Forelimb muscle (tissue), 1 donor: Measurements from ENCODE around the gene DST. TPM values are rescaled to one million over a fixed set of nuclear protein-coding genes. Genes with fewer than 3 reads are reported as not detected.
"Not testable (repeated sequence)": the region's sequence is repeated elsewhere in the genome, so short reads cannot be mapped to it uniquely, and the experiment has no call there.

Source experiments
- DNase-seq: peaks from one replicate; pipeline ENCODE4 v3.0.0-alpha.2; 2013; ENCODE audit warnings: low read depth
- polyA plus RNA-seq: library from polyadenylated mRNA; unstranded; fragments of 120-200 nt; gene quantifications from one replicate; pipeline ENCODE4 v1.2.1, GENCODE V29; 2013; ENCODE audit not compliant: insufficient read length

DST gene
- polyA plus RNA-seq, 1 donor: 192 TPM

DNA sequence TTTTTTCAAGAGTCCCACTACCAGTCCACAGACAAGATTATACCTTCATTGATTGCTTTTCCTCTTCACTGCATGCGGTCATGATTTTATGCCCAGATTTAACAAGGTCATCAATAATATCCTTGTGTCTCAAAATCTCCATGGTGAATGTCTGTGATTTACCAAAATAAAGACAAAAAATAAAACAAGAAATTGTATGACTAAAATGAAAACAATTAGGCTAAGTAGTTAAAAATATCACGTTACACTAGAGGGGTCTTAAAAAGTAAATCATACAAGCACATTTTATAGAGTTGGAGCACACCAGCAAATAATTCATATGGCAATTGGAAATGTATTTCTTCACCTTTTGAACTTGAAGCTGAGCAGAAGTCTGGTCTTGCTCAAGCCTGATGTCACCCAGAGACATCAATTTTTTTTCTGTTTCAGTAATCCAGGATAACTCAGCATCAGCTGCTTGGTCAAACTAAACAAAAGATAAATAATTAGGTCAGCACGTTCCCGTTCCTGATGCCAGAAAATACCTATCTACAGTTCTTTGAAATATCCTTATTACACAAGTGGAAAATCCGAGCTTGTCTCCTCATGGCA lies 125.4 kb downstream of the DST start:
- no peak for DNase-seq

DNA sequence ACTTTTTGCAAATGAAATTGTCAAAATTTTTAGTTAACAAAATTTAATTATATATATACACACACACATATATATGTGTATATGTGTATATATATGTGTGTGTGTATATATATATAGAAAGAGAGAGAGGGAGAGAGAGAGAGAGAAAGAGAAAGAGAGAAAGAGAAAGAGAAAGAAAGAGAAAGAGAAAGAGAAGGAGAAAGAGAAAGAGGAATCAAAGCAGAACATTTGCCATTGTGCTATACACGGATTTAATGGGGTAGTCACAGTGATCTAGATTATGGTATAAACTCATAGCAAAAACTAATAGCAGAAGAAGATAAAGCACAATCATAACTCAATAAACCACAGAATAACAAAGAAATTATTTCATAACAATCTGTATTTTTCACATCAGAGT lies 126.7 kb downstream of the DST start:
- no peak for DNase-seq

DNA sequence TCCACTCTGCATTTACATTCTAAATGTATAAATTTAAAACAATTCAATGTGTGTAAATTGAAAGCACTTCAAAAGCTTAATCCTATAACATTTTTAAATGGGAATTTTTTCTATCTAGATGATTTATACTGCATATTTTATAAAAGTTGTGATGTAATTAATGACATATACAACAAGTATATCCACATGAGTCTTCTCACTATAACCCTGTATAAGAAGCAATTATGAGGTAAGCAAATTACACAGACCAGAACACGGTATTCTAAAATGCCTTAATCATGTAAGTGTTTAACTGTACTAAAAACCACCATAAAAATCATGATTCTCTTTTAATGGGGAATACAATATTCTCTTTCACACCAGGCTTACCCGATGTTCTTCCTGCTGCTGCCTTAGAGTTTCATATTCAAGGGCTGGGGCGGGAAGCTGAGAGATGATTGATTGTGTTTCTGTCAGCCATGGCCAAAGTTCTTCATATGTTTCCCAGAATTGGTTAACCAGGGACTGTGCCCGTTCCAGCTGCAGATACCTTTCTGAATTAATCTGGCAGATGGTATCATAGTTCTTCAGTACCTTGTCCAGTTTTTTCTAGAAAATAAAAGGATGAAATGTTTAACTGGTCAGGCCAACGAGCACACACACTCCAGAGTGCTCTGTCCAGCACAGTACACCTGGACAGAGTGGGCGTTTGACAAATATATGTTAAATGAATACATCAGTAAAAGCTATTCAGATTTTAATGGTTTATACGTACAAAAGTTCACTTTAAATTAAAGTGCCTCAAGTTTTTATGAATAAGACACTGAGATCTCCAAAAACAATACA lies 127.4 kb downstream of the DST start:
- DNase-seq: no peak

DNA sequence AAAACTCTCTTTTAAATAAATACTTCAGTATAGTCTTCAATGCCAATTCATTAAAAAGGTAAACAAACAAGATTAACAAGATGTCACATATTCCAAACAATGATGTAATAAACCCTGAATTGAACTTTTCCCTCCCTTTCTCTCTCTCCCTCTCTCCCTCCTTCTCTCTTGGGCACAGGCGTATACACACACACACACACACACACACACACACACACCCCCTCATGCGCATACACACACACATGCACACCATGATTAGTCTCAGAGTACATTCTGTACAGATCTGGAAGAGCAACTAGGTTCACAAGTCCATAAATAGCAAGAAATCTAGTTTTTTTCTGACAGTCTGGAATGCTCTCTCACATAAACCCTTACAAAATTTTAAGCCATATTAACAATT lies 128.3 kb downstream of the DST start:
- no peak for DNase-seq

DNA sequence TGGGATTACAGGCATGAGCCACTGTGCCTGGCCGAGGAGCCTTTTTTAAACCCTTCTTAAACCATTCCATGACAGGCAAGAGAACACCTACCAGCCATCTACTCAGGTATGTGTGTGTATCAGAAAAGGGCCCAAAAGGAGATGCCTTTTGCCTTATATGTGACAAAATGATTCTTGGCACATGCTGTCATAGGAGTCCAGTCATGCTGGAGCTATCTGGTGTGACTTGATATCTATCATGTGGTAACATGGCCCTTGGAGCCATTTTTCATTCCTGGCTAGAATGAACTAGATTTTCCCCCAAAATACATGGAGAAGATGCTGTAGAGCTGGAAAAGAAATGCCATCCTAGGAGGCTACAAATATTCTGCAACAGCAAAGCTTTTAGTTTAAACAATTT lies 129.1 kb downstream of the DST start:
- DNase-seq: no peak

DNA sequence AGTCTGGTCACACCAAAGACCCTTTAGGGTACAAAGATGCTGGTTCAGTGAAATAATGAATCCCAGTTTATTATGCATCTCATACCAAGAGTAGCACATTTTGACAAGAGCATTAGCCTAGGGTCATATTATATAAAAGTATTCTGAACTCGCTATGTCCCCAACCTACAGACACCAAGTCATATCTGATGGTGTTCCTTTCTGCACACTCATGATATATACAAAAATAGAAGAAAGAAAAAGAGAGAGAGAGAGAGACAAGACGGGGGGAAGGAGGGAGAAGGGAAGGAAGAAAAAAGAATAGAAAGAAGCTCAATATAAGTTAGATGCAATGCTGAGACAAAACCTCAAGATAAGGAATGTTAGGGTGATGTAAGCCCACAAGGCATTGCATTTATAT lies 131.1 kb downstream of the DST start:
- no peak for DNase-seq

DNA sequence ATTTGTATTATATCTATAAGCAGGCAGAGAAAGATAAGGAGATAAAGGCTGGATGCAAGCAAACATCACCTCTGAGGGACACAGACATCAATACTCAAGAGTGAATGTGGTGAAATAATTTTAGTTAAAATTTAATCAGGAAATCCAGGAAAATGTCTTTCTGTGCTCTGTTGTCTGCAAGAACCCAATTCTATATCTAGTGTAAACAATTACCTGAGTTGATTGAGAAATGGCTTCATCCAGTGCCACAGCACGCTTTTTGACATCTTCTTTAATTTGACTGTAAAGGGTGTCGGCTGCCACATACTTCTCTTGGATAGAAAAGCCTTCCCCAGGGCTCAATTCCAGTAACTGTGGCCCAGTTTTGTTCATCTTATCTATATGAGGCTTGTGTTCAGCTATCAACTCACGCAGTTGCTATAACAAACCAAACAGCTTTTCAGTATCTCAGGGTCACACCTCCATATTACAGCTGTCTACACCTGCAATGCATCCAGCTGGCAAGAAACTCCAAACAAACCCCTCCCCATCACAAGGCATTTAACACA lies 131.6 kb downstream of the DST start:
- no peak for DNase-seq

DNA sequence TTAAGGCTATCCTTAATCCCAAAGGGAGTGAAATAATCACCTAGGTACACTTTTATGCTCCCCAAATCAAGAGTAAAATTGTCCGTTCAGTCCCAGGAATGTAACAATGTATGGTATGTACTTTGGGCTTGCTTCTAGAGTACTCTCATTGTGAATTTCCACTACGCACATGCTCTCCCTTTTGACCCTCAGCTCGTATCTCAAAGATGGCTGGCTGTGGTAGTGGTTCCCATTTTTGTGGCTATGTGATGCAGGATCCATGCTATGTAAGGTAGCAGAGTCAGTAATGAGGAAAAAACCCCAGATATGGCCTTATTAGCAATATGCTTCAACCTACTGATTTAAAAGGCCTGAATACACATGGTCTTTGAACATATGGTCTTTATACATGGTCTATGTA lies 133.7 kb downstream of the DST start:
- no peak for DNase-seq

DNA sequence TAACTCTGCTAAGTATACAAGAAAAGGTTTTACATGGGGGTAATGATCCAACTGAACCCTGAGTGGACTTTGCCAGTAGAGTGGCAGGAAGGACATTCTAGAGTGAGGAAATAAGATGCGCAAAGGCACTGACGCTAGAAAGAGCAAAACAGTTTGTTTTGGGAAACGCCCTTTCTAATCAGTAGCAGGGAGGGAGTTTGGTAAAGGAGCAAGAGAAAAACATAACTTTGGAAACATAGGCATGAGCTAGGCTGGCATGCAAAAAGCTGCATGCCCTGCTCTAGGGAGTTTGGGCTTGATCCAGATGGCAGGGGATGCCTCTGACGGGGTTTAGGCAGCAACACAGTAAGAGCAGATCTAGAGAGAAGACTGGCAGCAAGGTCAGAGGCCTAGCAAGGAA lies 135.2 kb downstream of the DST start:
- DNase-seq: no peak

DNA sequence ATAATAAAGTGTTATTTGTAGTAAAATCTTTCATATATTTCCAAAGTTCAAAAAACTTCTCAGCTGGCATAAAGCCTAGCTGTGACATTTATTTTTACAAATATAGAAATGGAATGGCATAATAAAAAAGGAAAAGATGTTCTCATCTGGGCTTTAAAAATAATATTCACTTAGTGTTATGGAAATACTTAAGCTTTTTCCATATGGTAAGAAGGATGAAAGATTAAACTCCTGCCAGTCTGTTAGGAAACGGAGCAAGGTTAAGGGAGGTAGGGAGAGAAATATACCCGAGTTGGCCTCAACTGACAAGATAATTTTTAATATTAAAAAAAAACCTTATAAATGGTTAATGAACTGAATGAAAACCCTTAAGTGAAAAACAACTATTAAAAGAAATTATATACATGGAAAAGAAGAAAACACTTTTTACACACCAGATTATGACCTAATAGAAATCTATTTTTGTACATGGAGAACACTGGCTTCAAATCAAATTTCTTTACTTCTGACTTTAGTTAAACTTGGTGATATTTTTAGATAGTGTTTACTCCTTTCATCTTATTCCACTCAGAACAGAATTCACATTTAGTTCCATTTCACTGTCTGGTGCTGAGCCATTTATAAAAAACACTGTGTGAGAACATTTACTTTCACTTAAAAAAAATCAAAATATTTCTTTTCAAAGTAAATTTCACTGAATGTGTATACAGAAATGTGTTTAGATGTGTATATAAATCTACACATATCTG lies 137.0 kb downstream of the DST start:
- DNase-seq: no peak

DNA sequence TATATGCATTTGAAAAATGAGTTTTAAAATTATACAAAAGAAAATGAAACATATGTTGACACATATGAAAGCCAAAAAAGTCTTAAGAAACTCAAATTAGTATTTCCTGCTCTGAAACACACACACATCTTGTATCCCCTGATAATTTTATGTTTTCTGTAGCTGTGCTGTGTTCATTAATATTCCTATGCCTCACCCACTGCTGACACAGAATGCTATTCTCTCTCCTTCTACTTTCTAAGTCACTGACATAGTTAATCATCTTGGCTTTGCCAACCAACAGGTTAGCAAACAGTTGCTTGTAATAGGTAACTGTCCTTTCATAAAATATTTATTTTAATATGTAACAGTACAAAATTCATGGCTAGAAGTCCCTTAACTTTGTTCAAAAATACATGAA lies 140.7 kb downstream of the DST start:
- DNase-seq: no peak

DNA sequence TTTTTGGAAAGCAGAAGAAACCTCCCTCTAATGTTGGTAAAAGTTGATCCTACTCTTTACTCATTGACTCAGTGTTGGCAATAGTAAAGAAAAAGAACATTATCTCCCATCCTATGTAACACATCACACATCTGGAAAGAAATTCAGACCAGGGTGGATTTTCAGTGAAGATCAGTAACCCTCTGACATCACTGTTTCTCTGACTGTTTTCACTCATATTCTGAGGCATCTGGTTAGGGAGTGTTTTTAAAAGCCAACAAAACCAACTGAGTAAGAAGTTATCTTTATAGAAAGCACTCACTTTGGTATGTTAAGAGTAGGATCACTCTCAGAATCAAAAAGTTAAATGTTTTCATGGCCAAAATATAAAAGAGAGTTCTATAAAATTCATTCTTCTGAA lies 143.6 kb downstream of the DST start:
- no peak for DNase-seq

DNA sequence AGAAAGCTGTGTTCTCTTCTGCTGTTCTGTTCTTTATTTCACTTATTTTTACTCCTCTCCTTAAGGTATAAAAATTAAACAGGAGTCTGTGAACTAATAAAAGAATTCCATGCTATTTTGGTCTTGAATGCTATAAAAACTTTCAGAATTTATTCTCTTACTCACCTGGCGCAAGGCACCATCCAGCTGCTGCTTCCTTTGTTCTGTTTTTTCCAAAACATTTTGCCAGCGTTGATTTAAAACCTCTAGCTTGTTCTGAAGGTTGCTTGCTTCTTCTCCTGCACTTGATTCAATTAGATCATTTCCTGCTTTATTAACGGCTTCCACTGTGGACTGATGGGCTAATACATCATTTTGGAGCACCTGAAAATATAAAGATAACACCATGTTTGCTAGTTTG lies 145.0 kb downstream of the DST start:
- DNase-seq: no peak

DNA sequence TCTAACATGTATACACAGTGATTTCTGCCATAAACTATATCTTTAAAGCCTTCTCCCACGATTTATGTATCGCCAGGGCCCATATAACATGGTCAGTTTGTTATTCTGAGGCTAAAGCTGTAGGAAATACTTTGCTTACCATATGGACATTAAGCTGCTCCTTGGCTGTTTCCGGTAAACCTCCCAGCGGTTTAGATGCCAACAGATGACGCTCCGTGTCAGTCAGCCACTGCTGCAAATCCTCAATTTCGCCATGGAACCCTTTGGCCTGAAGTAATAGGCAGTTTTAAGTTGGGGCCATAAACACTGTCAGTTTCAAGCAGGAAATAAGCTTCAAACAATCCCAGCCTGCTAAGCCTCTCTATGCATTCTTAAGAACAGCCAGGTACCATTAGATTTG lies 145.4 kb downstream of the DST start:
- DNase-seq: no peak

DNA sequence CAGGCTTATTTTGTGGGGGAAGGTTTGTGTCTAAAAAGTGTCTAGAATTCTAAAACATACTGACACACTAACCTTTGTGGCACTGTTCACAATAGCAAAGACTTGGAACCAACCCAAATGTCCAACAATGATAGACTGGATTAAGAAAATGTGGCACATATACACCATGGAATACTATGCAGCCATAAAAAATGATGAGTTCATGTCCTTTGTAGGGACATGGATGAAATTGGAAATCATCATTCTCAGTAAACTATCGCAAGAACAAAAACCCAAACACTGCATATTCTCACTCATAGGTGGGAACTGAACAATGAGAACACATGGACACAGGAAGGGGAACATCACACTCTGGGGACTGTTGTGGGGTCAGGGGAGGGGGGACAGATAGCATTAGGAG lies 146.0 kb downstream of the DST start:
- not testable (repeated sequence) for DNase-seq

DNA sequence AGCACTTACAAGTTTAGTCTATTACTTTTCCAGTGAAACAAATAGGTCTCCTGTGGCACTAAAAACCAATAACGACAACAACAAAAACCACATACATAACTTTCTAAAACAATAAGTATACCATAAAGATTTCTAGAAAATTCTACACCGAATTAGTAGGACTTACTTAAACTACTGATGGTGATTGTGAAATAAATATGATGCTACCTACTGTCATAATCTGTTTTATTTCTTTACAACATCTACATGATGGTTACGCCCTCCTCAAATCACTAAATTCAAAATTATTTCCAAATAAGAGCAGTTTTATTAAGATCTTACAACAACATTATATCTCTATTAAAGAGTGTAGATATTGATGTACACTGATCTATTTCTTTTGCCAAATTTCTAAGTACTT lies 147.0 kb downstream of the DST start:
- DNase-seq: no peak

DNA sequence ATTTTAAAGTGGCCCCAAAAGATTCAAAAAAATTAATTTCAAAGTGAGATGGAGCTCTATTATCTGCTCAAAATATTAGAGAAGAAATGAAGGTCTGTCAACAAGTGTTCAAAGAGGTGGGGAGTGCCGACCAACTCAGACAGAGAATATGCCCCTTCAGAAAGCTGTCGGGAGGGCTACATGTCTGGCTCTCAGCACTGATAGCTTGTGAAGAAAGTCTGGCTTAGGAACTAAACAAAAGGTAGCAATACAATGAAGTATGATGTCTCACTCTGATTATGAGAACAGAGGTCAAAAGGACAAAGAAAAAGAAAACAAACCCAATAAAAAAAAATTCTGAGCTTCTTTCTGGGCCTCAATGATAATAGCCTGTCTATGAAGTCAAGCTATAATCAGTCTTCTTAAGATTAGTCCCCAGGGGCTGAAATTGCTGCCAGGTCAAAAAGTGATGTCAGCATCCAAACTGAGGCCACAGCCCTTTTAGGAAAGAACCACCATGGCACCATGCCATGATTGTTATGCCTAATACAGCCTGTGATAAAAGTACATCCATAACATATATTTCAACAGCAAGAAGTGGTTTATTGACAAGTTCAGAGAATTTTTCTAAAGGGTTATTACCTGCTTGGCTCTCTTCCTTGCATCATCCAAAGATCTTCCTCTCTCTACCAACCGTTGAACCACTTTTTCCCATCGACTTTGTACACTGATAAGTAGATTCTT lies 150.9 kb downstream of the DST start:
- DNase-seq: no peak

DNA sequence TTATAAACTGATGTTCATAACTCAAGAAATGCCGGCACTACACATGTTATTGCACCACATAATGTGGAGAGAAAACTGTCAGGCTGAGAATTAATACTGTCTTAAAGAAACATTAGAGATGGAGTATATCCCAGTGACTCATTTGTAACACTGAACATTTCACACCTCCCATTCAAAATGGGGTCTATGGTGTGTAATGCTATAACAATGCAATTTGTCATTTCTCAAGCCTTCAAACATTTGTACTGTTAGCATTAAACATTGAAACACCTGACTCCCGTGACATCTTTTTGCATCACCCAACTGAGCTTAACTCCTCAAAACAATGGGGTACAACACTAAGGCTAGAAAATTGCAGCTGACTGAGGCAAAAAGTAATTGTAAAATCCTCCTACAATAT lies 151.7 kb downstream of the DST start:
- DNase-seq: no peak

DNA sequence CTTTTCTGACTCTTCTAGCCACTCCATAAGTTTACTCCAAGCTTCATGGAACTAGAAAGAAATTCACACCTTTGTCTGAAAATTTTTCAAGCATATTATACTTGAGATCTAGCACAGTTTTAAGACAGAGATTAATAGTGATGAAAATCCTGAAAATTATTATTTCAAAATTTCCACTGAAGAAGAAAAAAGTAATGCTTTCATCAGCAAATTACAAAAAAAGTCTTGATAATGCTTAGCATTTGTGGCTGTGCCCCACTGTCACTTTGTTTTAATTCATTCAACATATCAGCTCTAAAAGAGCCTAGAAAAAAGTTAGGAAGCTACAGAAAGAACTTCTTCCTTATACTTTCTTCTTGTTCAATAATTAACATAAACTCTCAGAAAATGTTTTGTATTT lies 153.1 kb downstream of the DST start:
- DNase-seq: no peak

DNA sequence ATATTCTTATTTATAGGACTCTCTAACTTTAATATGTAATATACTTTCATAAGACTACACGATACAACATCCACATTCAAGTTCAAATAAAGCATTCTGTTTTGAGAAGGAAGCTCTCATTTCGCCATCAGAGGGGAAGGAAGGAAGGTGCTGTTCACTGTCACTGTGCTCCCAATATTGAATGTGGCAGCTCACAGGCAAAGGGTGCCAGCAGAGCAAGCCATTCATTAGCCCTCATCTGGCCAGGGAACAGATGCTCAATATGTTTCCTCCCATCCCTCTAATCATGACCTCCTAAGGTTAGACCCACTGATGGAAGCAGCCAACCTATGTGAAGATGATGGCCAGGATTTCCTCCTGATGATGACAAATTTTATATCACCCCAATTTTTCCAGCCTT lies 154.4 kb downstream of the DST start:
- DNase-seq: no peak

DNA sequence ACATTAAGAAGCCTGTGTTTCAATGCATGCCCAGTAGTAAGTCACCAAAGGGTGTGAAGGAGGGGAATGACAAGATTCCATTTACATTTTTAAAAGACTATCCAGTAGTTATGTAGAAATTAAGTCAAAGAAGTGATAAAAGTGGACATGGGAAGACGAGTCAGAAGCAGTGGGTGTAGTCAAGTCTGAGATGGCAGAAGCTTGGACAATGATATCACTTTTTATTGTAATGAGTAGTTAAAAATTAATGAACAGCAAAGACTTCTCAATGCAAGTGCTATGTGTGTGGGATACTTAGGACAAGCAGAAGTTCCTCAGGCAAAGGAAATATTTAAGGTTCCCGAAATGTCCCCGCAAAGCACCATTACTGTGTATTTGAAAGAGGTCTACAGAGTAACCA lies 156.0 kb downstream of the DST start:
- no peak for DNase-seq

DNA sequence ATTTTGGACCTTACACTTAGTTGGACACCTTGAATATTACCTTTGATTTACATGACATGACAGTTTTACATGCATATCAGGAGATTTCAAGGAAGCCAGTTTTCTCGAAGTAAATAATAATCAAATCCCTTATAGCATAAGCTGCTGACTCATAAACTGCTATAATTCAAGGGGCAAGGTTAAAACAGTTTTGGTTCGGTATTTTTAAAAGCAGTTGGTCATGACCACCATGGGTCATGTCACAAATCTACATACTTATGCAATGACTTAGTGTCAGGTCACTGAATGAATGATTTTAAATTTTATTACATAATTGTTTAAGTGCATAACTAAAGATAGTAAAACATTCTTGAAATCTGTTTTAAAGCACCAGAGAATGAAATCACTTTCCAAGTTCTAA lies 158.0 kb downstream of the DST start:
- no peak for DNase-seq
